Esophagus muscularis mucosa (tissue), 4 donors: ENCODE data around the gene CFAP221. TPM values are rescaled to one million over a fixed set of nuclear protein-coding genes. Genes with fewer than 3 reads are reported as not detected.
"Not testable (repeated sequence)": the region's sequence is repeated elsewhere in the genome, so short reads cannot be mapped to it uniquely, and the experiment has no call there.

Experiments used
- DNase-seq: peaks from one replicate; pipeline ENCODE4 v3.0.0-alpha.2; 2017; ENCODE audit errors: extremely low spot score
- H3K27ac ChIP-seq, 4 donors: fragments of 200-600 bp; sonication (generic); replicated peaks in 1 of 4; 1 replicate in 3 of 4; 2 replicates in 1 of 4; pipeline ENCODE4 v1.5.1; 2016 to 2019; ENCODE audit warnings: mild to moderate bottlenecking in 1 of 4
- H3K27me3 ChIP-seq, 4 donors: fragments of 200-600 bp; sonication (generic); one replicate each; pipeline versions ENCODE4 v1.5.1 to v1.6.0; 2016 to 2019
- H3K36me3 ChIP-seq, 4 donors: fragments of 200-600 bp; sonication (generic); one replicate each; pipeline ENCODE4 v1.5.1; 2016 to 2019
- H3K4me1 ChIP-seq, 4 donors: fragments of 200-600 bp; sonication (generic); one replicate each; pipeline ENCODE4 v1.5.1; 2016 to 2019
- H3K4me3 ChIP-seq, 4 donors: fragments of 200-600 bp; sonication (generic); 1 replicate in 2 of 4; 2 replicates in 2 of 4; pipeline ENCODE4 v1.5.1; 2016 to 2019; ENCODE audit warnings: mild to moderate bottlenecking in 4 of 4, moderate library complexity in 1 of 4
- H3K9me3 ChIP-seq, 4 donors: fragments of 200-600 bp; sonication (generic); 1 replicate in 3 of 4; 2 replicates in 1 of 4; pipeline ENCODE4 v1.5.1; 2016 to 2019
- EP300 ChIP-seq: sonication (generic); formaldehyde crosslinking; IDR thresholded peaks from one replicate; pipeline ENCODE4 v1.6.1; 2017; ENCODE audit warnings: antibody characterized with exemption
- POLR2A ChIP-seq: fragments of 450-650 bp; IDR thresholded peaks from one replicate; pipeline ENCODE4 v1.6.1; 2017; ENCODE audit warnings: antibody characterized with exemption, moderate library complexity, mild to moderate bottlenecking, low read depth
- POLR2AphosphoS5 ChIP-seq, 2 donors: sonication (generic); formaldehyde crosslinking; IDR thresholded peaks; one replicate each; pipeline ENCODE4 v1.6.1; 2017; ENCODE audit warnings: antibody characterized with exemption in 2 of 2
- WGBS: methylation state at CpG from one replicate; pipeline ENCODE4 v1.1.5; 2018; 5-methylcytosine and 5-hydroxymethylcytosine counted together
- intact Hi-C: fragments of 100-400 bp; cut with DNase I; formaldehyde crosslinking; loops from one replicate; pipeline ENCODE4 v1.15.1; 2023
- total RNA-seq, 4 donors: library from RNA; depleted of rRNA; stranded (reverse); fragments of >200 nt; gene quantifications; one replicate each; pipeline versions ENCODE4 v1.1.0 to v1.2.1, GENCODE V29; 2016
- TF ChIP-seq, protein P1 (sequence below), 3 experiments: fragments of 200-600 bp in 2 of 3; fragments of 450-650 bp in 1 of 3; sonication (generic) in 2 of 3; IDR thresholded peaks; one replicate each; pipeline ENCODE4 v1.5.1; 2017 to 2019; ENCODE audit warnings: antibody characterized with exemption in 3 of 3, mild to moderate bottlenecking in 2 of 3, moderate library complexity in 1 of 3

CFAP221 gene
- total RNA-seq, 4 donors from 2014 or later = 0.17 to 0.97 (median 0.29) TPM

DNA sequence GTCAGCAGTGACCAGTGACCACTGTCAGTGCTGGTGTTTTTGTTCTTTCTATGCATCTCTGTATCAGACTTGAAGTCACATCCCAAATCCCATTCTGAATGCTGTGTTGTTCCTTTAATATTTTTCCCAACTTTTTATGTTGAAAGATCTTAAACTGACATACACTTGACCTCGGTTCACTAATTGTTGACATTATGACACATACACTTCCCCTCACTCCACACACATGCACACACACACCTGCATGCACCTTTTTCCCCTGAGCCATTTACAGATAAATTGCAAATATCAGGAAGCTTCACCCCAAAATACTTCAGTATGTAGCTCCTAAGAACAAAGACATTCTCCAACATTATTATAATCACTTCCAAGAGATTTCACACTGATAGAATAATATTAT lies 62.4 kb downstream of the CFAP221 start:
- intact Hi-C loops = no loop called here
- 75% methylated on average over 1 of the region's 1 CpG for WGBS
- Histone ChIP-seq H3K27ac (no peak overlapping the region), H3K4me1 (no peaks in the 10 kb centered on the region), H3K27me3 (peaks cover 0 to 12% (median 0%) of the 10 kb centered on the region in 4 donors), H3K36me3 (no peaks in the 10 kb centered on the region), H3K4me3 (no peak overlapping the region), H3K9me3 (no peaks in the 10 kb centered on the region)
- DNase-seq = no peak
- TF ChIP-seq EP300 = no peak
- TF ChIP-seq POLR2AphosphoS5 (IDR thresholded peaks at IDR 0.05) = no peak
- TF ChIP-seq, protein P1, sequence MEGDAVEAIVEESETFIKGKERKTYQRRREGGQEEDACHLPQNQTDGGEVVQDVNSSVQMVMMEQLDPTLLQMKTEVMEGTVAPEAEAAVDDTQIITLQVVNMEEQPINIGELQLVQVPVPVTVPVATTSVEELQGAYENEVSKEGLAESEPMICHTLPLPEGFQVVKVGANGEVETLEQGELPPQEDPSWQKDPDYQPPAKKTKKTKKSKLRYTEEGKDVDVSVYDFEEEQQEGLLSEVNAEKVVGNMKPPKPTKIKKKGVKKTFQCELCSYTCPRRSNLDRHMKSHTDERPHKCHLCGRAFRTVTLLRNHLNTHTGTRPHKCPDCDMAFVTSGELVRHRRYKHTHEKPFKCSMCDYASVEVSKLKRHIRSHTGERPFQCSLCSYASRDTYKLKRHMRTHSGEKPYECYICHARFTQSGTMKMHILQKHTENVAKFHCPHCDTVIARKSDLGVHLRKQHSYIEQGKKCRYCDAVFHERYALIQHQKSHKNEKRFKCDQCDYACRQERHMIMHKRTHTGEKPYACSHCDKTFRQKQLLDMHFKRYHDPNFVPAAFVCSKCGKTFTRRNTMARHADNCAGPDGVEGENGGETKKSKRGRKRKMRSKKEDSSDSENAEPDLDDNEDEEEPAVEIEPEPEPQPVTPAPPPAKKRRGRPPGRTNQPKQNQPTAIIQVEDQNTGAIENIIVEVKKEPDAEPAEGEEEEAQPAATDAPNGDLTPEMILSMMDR (IDR thresholded peaks at IDR 0.05) = no peak
- no peak for TF ChIP-seq POLR2A

DNA sequence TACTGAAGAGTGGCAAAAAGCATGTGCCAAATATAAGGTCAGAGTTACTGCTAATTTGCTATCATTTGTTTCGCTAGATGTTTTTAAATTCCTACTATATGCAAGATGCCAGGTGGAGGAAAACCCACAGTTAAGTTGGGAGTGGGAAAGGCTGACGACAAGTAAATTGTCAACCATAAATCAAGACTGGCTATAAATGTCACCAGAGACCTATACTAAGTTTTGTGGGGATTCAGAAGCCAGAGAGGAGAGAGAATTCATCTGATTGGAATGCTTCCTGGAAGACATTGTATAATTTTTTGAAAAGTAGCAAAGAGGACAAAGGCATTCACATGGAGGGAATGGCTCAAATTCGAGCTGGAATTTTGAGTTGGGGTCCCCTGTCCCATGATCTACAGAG lies 64.3 kb downstream of the CFAP221 start:
- TF ChIP-seq POLR2A = no peak
- TF ChIP-seq EP300 = no peak
- TF ChIP-seq, protein P1 (IDR thresholded peaks at IDR 0.05) = no peak
- TF ChIP-seq POLR2AphosphoS5 (IDR thresholded peaks at IDR 0.05) = no peak
- Histone ChIP-seq H3K27me3 (peaks cover 0 to 12% (median 0%) of the 10 kb centered on the region in 4 donors), H3K4me1 (no peaks in the 10 kb centered on the region), H3K9me3 (peaks cover 0 to 11% (median 4%) of the 10 kb centered on the region in 4 donors), H3K36me3 (no peaks in the 10 kb centered on the region), H3K4me3 (no peak overlapping the region), H3K27ac (no peak overlapping the region)
- intact Hi-C loops = no loop called here
- DNase-seq = no peak
- 66% methylated on average over 3 of the region's 3 CpGs for WGBS

DNA sequence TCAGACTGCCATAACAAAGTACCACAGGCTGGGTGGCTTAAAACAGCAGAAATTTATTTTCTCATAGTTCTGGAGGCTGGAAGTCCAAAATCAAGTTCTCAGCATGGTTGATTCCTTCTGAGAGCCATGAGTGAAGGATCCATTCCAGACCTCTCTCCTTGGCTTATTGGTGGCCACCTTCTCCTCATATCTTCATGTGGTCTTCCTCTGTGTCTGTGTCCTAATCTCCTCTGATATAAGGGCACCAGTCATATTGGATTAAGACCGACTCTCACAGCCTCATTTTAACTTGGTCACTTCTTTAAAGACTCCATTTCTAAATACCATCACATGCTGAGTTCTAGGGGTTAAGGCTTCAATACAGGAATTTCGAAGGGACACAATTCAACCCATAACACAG lies 65.1 kb downstream of the CFAP221 start:
- no peak for DNase-seq
- no peak overlapping the region for H3K4me3 ChIP-seq
- 89% methylated on average over 2 of the region's 2 CpGs for WGBS
- H3K27ac ChIP-seq = no peak overlapping the region
- no peaks in the 10 kb centered on the region for H3K36me3 ChIP-seq
- TF ChIP-seq POLR2AphosphoS5 (IDR thresholded peaks at IDR 0.05) = no peak
- no peak for TF ChIP-seq EP300
- TF ChIP-seq, protein P1 (IDR thresholded peaks at IDR 0.05) = no peak
- no peak for TF ChIP-seq POLR2A
- intact Hi-C loops = no loop called here
- H3K4me1 ChIP-seq = no peaks in the 10 kb centered on the region
- peaks cover 0 to 19% (median 12%) of the 10 kb centered on the region in 4 donors for H3K9me3 ChIP-seq
- H3K27me3 ChIP-seq = peaks cover 0 to 12% (median 0%) of the 10 kb centered on the region in 4 donors

DNA sequence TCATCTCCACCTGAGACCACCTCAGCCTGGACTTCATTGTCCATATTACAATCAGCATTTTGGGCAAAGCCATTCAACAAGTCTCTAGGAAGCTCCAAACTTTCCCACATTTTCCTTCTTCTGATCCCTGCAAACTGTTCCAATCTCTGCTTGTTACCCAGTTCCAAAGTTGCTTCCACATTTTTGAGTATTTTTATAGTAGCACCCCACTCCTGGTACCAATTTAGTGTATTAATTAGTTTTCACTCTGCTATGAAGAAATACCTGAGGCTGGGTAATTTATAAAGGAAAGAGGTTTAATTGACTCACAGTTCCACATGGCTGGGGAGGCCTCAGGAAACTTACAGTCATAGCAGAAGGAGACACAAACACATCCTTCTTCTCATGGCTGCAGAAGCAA lies 69.9 kb downstream of the CFAP221 start:
- H3K4me3 ChIP-seq, H3K36me3 ChIP-seq, H3K4me1 ChIP-seq, DNase-seq, intact Hi-C loops, H3K27ac ChIP-seq: not testable (repeated sequence)
- Histone ChIP-seq H3K9me3 (peaks cover 0 to 28% (median 19%) of the 10 kb centered on the region in 4 donors), H3K27me3 (peaks cover 0 to 15% (median 0%) of the 10 kb centered on the region in 4 donors)

DNA sequence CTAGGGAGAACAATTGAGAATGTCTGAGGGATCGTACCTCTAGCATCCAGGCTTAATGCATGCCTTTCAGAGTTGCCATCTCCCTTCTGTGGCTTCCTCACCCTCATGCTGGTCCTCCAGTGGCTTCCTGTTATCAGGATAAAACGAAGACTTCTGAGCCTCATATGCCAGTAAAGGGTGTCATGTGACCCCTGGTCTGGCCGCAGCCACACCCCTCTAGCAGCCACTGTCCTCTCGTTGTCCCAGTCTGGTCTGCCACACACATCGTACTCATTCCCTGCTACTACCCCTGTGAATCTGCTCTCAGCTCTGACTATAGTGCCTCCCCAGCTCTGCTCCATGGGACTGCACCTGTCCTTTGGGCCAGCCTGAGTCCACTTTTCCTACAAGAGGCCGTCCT lies 72.2 kb downstream of the CFAP221 start:
- DNase-seq = no peak
- TF ChIP-seq, protein P1 (IDR thresholded peaks at IDR 0.05) = no peak
- no peak for TF ChIP-seq EP300
- TF ChIP-seq POLR2A = no peak
- no peak for TF ChIP-seq POLR2AphosphoS5 (IDR thresholded peaks at IDR 0.05)
- Histone ChIP-seq H3K36me3 (no peaks in the 10 kb centered on the region), H3K4me3 (no peak overlapping the region), H3K27me3 (peaks cover 0 to 8% (median 0%) of the 10 kb centered on the region in 4 donors), H3K9me3 (peaks cover 0 to 28% (median 19%) of the 10 kb centered on the region in 4 donors), H3K27ac (no peak overlapping the region), H3K4me1 (no peaks in the 10 kb centered on the region)
- intact Hi-C loops = no loop called here
- 79% methylated on average over 5 of the region's 6 CpGs for WGBS
